ENCODE data around the gene LYZL4. TPM values are rescaled to one million over a fixed set of nuclear protein-coding genes. Genes with fewer than 3 reads are reported as not detected.

LYZL4 gene
- total and polyA plus RNA-seq, 9 donors, result not detected

GRCh38 chr3:42403737-42404136 lies 6.7 kb downstream of the LYZL4 start:
- no peaks in the 10 kb centered on the region for H3K36me3 ChIP-seq
- no peaks in the 10 kb centered on the region for H3K27me3 ChIP-seq
- H3K9me3 ChIP-seq, result no peaks in the 10 kb centered on the region
- no peak for TF ChIP-seq EP300 (IDR thresholded peaks at IDR 0.05)
- TF ChIP-seq POLR2A (IDR thresholded peaks at IDR 0.05), result no peak
- no peak for TF ChIP-seq CTCF (IDR thresholded peaks at IDR 0.05)
- no peaks in the 10 kb centered on the region for H3K4me1 ChIP-seq (ENCODE audit: insufficient read depth)
- H3K27ac ChIP-seq, result no peak overlapping the region
- 50 to 55% (median 52%) methylated on average over 3 of the region's 3 CpGs for WGBS, 3 donors
- intact Hi-C loops (cut with DNase I), result no loop called here
- DNase-seq, result no peak
- H3K4me3 ChIP-seq, result no peak overlapping the region

- no peak for DNase-seq
- no peaks in the 10 kb centered on the region for H3K9me3 ChIP-seq
- TF ChIP-seq POLR2A (IDR thresholded peaks at IDR 0.05) (no peak), EP300 (IDR thresholded peaks at IDR 0.05) (no peak), CTCF (IDR thresholded peaks at IDR 0.05) (no peak)
- no peaks in the 10 kb centered on the region for H3K36me3 ChIP-seq
- H3K27ac ChIP-seq, result no peak overlapping the region
- 70 to 95% (median 93%) methylated on average over 2 of the region's 2 CpGs for WGBS, 3 donors
- intact Hi-C loops (cut with DNase I), result no loop called here
- H3K4me3 ChIP-seq, result no peak overlapping the region
- no peaks in the 10 kb centered on the region for H3K27me3 ChIP-seq
- H3K4me1 ChIP-seq (ENCODE audit: insufficient read depth), result no peaks in the 10 kb centered on the region
These were observed 7.9 kb downstream of the LYZL4 start for GRCh38 chr3:42402394-42403096.

- DNase-seq, result no peak
- H3K27ac ChIP-seq, result no peak overlapping the region
- no peaks in the 10 kb centered on the region for H3K9me3 ChIP-seq
- WGBS, 3 donors, result 34 to 39% (median 36%) methylated on average over 3 of the region's 3 CpGs
- H3K36me3 ChIP-seq, result no peaks in the 10 kb centered on the region
- H3K27me3 ChIP-seq, result no peaks in the 10 kb centered on the region
- no peak for TF ChIP-seq EP300 (IDR thresholded peaks at IDR 0.05)
- no peak overlapping the region for H3K4me3 ChIP-seq
- intact Hi-C loops (cut with DNase I), result no loop called here
- H3K4me1 ChIP-seq (ENCODE audit: insufficient read depth), result no peaks in the 10 kb centered on the region
These were observed 12.3 kb downstream of the LYZL4 start for GRCh38 chr3:42398080-42398479.

DNA sequence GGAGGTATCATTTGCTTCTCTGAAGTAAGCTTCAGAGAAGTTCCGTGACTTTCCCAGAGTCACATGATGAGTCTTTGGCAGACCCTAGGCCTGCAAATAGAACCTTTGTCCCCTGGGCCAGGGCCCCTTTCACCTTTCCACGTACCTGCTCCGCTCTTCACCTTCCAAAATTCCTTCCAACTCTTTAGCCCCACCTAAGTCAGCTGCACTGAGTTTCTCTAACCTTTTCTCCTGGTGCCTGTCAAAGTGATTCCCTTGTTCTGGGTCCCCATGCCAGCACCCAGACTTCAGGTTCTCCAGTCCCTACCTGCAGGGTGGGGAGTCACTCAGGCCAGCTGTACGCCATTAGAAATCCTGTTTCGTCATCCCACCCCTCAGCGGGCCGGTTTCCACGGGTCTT lies 12.8 kb downstream of the LYZL4 start:
- intact Hi-C loops (cut with DNase I), result no loop called here
- TF ChIP-seq CTCF (IDR thresholded peaks at IDR 0.05) (no peak), POLR2A (IDR thresholded peaks at IDR 0.05) (no peak), EP300 (IDR thresholded peaks at IDR 0.05) (no peak)
- Histone ChIP-seq H3K36me3 (no peaks in the 10 kb centered on the region), H3K27me3 (no peaks in the 10 kb centered on the region), H3K4me1 (ENCODE audit: insufficient read depth) (no peaks in the 10 kb centered on the region), H3K4me3 (no peak overlapping the region), H3K27ac (no peak overlapping the region), H3K9me3 (no peaks in the 10 kb centered on the region)
- no peak for DNase-seq
- WGBS, 3 donors, result 87 to 90% (median 89%) methylated on average over 8 of the region's 8 CpGs

DNA sequence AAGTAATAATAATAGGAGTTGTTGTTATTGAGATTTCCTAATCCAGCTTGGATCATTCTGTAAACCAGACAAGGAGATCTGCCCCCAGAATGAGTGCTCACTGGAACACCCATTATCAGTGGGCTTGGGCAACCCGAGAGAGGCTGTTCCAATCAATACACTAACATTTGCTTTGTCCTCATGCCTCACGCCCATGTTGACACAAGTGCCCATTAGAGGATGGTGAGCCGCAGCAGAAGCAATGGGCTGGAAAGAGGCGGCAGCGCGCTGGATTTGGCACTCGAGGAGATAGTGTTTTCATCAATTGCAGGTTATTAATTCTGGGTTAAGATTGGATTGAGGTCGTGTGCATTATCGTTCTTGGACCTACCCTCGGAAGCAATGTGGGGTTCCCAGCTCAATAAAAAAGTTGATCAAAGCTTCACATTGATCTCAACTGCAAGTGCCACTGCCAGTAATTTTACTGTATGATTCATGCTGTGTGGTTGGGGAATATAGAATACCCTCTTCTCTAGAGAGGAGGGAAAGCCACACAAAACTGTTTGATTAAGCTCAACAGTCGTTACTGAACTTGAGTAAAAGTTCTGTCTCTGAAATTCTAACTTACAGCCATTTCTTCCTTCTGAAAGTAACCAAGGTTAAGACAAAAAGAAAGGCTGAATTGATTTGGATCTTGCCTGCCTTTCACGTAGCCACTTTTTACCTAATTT lies 15.7 kb downstream of the LYZL4 start:
- no peak for DNase-seq
- no peak for TF ChIP-seq EP300 (IDR thresholded peaks at IDR 0.05)
- no peak for TF ChIP-seq CTCF (IDR thresholded peaks at IDR 0.05)
- no peak for TF ChIP-seq POLR2A (IDR thresholded peaks at IDR 0.05)
- no peak overlapping the region for H3K4me3 ChIP-seq
- H3K4me1 ChIP-seq (ENCODE audit: insufficient read depth), result no peaks in the 10 kb centered on the region
- intact Hi-C loops (cut with DNase I), result no loop called here
- no peak overlapping the region for H3K27ac ChIP-seq
- WGBS, 3 donors, result 80 to 84% (median 82%) methylated on average over 12 of the region's 12 CpGs
- H3K27me3 ChIP-seq, result no peaks in the 10 kb centered on the region
- H3K9me3 ChIP-seq, result no peaks in the 10 kb centered on the region
- H3K36me3 ChIP-seq, result no peaks in the 10 kb centered on the region

Measured in ovary (tissue), 9 donors.